Measurements from ENCODE around the gene PHF12. TPM values are rescaled to one million over a fixed set of nuclear protein-coding genes. Genes with fewer than 3 reads are reported as not detected.

PHF12 gene
- polyA plus RNA-seq, 2 of the 4 experiments (the other 2 are of a cell fraction): 25.3 to 29.9 TPM

DNA sequence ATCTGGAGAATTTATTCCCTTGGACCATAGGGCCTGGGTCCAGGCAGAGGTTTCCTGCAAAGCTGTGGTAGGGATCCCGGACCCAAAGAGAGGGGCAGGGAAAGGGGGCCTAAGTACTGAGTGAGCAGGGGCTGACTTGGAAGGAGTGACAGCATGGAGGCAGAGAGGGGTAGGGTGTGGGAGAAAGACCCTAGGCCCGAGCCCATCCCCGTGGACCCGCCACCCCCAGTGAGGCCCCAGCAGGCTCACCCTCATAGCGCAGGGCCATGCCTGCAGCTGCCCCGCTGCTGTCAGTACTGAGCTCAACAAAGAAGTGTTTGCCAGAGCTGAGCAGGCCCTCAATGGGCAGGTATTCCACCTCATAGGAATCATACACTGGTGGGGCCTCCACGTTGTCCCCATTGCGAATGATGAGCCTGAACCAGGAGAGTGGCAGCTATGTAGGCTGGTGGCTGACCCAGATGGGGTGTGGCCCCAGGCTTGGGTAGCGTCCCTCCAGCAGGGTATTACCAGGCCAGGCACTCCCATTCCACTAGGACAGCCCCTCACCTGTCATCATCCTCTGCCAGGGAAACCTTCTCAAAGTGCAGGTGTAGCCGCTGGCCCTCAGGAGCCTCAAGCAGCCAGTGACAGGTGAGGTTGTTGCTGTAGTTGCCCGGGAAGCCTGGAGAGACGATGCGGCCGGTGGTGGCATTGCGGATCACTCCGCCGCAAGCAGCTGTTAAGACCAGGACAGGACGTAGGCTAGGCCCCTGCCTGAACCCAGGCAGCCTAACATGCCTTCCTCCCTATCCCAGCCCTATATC, 9.1 kb upstream of the PHF12 start (continued):
- no peak for TF ChIP-seq MAFK (IDR thresholded peaks at IDR 0.05; ENCODE audit: partially characterized antibody)

DNA sequence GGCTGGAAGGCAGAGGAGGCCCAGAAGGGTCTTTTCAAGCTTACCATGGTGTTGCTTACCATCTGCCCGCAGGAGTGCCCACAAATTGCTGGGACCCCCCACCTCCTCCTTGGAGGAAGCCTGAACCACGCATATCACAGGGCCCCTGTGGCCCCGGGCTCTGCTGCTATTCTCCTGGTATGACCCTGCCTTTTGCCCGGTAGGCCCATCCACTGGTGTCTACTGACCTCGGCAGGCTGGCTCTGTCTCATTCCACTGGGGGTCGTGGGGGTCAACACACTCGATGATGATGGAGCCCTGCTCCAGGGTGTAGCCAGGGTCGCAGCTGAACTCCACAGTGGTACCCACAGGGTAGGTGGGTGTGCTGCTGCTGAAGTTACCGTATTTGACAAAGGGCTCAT, 8.2 kb upstream of the PHF12 start:
- FAIRE-seq (no peak), DNase-seq (ENCODE audit: low read depth in 1 of 2, low spot score in 1 of 2) (no peak), ATAC-seq (no peak)
- Histone ChIP-seq H3K9me3 (no peaks in the 10 kb centered on the region), H3K27ac (no peak overlapping the region), H3K4me3 (no peak overlapping the region), H3K4me2 (no peak overlapping the region), H3K4me1 (0 out of 3 replicates have a peak, but pooled peaks cover 4% of the 10 kb centered on the region)
- WGBS (ENCODE audit: missing lambda C conversion rate): 62% methylated on average over 9 of the region's 9 CpGs
- ChIA-PET POLR2A (no interaction called here), CTCF (interaction anchor here (0.5 to 15.4 kb wide), 5 partner anchors 9 to 264 kb away, joined by 3 to 1025 read pairs (median 5); partner anchors contain the start of gene TLCD1)
- no peak for TF ChIP-seq POLR2A (IDR thresholded peaks at IDR 0.05; ENCODE audit: low read length)
- TF ChIP-seq MAFK (IDR thresholded peaks at IDR 0.05; ENCODE audit: partially characterized antibody): no peak
- TF ChIP-seq FOSB (CRISPR knock-in tag; IDR thresholded peaks at IDR 0.05): no peak
- TF ChIP-seq, protein P1, sequence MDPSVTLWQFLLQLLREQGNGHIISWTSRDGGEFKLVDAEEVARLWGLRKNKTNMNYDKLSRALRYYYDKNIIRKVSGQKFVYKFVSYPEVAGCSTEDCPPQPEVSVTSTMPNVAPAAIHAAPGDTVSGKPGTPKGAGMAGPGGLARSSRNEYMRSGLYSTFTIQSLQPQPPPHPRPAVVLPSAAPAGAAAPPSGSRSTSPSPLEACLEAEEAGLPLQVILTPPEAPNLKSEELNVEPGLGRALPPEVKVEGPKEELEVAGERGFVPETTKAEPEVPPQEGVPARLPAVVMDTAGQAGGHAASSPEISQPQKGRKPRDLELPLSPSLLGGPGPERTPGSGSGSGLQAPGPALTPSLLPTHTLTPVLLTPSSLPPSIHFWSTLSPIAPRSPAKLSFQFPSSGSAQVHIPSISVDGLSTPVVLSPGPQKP (IDR thresholded peaks at IDR 0.05; ENCODE audit: low read depth, low read length): no peak
- no peak for TF ChIP-seq HOXB13 (CRISPR knock-in tag; IDR thresholded peaks at IDR 0.05; ENCODE audit: low read depth)
- TF ChIP-seq, protein P2, sequence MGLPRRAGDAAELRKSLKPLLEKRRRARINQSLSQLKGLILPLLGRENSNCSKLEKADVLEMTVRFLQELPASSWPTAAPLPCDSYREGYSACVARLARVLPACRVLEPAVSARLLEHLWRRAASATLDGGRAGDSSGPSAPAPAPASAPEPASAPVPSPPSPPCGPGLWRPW (IDR thresholded peaks at IDR 0.05): no peak
- no peak for TF ChIP-seq TFCP2L1 (CRISPR knock-in tag; IDR thresholded peaks at IDR 0.05)
- TF ChIP-seq, protein P3, sequence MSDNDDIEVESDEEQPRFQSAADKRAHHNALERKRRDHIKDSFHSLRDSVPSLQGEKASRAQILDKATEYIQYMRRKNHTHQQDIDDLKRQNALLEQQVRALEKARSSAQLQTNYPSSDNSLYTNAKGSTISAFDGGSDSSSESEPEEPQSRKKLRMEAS (IDR thresholded peaks at IDR 0.05): no peak
- TF ChIP-seq, protein P4, sequence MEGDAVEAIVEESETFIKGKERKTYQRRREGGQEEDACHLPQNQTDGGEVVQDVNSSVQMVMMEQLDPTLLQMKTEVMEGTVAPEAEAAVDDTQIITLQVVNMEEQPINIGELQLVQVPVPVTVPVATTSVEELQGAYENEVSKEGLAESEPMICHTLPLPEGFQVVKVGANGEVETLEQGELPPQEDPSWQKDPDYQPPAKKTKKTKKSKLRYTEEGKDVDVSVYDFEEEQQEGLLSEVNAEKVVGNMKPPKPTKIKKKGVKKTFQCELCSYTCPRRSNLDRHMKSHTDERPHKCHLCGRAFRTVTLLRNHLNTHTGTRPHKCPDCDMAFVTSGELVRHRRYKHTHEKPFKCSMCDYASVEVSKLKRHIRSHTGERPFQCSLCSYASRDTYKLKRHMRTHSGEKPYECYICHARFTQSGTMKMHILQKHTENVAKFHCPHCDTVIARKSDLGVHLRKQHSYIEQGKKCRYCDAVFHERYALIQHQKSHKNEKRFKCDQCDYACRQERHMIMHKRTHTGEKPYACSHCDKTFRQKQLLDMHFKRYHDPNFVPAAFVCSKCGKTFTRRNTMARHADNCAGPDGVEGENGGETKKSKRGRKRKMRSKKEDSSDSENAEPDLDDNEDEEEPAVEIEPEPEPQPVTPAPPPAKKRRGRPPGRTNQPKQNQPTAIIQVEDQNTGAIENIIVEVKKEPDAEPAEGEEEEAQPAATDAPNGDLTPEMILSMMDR (IDR thresholded peaks at IDR 0.05): no peak
- no peak for TF ChIP-seq BHLHE40 (IDR thresholded peaks at IDR 0.05; ENCODE audit: low read depth, low read length)
- TF ChIP-seq SMC3 (IDR thresholded peaks at IDR 0.05): no peak
- TF ChIP-seq, protein P5, sequence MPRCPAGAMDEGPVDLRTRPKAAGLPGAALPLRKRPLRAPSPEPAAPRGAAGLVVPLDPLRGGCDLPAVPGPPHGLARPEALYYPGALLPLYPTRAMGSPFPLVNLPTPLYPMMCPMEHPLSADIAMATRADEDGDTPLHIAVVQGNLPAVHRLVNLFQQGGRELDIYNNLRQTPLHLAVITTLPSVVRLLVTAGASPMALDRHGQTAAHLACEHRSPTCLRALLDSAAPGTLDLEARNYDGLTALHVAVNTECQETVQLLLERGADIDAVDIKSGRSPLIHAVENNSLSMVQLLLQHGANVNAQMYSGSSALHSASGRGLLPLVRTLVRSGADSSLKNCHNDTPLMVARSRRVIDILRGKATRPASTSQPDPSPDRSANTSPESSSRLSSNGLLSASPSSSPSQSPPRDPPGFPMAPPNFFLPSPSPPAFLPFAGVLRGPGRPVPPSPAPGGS (IDR thresholded peaks at IDR 0.05): no peak

DNA sequence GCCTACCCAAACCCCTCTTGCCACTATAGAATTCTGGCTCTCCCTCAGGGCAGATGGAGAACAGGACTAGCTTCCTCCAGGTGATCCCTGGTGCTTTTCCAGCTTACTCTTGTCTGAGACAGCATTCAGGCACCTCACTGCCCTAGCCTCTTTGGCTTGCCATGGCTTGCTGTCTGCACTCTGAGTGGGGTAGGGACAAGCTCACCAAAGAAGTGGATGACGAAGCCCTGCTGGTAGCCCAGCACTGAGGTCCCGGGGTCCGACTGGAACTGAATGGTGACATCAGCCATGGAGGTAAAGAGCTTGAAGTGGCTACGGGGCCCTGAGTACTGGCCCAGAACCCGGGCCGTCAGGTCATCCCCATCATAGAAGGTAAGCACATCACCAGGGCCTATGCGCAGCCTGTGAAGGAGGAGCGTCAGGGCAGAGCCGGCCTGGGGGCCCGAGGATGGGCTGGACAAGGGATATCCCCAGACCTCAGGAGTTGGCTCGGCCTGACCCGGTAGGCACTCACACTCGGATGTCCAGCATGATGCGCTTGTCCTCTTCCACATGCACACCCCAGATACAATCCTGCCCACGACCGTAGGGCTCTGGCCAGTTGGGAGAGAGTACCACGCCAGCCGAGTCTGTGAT, 7.6 kb upstream of the PHF12 start:
- no peak overlapping the region for H3K4me2 ChIP-seq

More for the DNA sequence above, 7.6 kb upstream of the PHF12 start:
- ATAC-seq (no peak; a peak in 1 of 6 replicates), DNase-seq (ENCODE audit: low read depth in 1 of 2, low spot score in 1 of 2) (no peak), FAIRE-seq (no peak)
- TF ChIP-seq JUNB (IDR thresholded peaks at IDR 0.05) (no peak), TFCP2L1 (CRISPR knock-in tag; IDR thresholded peaks at IDR 0.05) (no peak), CBX8 (IDR thresholded peaks at IDR 0.05) (no peak), CEBPB (IDR thresholded peaks at IDR 0.05) (no peak), KDM5A (IDR thresholded peaks at IDR 0.05) (no peak), HOXA7 (CRISPR knock-in tag; IDR thresholded peaks at IDR 0.05) (no peak), FOXS1 (CRISPR knock-in tag; IDR thresholded peaks at IDR 0.05) (no peak), EP300 (IDR thresholded peaks at IDR 0.05) (no peak), PHF8 (IDR thresholded peaks at IDR 0.05; ENCODE audit: borderline replicate concordance, low read depth) (no peak), SREBF2 (IDR thresholded peaks at IDR 0.05) (no peak), ZFP36 (IDR thresholded peaks at IDR 0.05; ENCODE audit: borderline replicate concordance, partially characterized antibody) (no peak), RCOR1 (IDR thresholded peaks at IDR 0.05; ENCODE audit: low read depth, low read length) (no peak), MYC (IDR thresholded peaks at IDR 0.05; ENCODE audit: borderline replicate concordance, low read length) (no peak), EHMT2 (IDR thresholded peaks at IDR 0.05; ENCODE audit: low read depth) (no peak), CHD2 (IDR thresholded peaks at IDR 0.05; ENCODE audit: low read length, partially characterized antibody) (no peak)
- TF ChIP-seq, protein P6, sequence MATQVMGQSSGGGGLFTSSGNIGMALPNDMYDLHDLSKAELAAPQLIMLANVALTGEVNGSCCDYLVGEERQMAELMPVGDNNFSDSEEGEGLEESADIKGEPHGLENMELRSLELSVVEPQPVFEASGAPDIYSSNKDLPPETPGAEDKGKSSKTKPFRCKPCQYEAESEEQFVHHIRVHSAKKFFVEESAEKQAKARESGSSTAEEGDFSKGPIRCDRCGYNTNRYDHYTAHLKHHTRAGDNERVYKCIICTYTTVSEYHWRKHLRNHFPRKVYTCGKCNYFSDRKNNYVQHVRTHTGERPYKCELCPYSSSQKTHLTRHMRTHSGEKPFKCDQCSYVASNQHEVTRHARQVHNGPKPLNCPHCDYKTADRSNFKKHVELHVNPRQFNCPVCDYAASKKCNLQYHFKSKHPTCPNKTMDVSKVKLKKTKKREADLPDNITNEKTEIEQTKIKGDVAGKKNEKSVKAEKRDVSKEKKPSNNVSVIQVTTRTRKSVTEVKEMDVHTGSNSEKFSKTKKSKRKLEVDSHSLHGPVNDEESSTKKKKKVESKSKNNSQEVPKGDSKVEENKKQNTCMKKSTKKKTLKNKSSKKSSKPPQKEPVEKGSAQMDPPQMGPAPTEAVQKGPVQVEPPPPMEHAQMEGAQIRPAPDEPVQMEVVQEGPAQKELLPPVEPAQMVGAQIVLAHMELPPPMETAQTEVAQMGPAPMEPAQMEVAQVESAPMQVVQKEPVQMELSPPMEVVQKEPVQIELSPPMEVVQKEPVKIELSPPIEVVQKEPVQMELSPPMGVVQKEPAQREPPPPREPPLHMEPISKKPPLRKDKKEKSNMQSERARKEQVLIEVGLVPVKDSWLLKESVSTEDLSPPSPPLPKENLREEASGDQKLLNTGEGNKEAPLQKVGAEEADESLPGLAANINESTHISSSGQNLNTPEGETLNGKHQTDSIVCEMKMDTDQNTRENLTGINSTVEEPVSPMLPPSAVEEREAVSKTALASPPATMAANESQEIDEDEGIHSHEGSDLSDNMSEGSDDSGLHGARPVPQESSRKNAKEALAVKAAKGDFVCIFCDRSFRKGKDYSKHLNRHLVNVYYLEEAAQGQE (IDR thresholded peaks at IDR 0.05): no peak
- H3K4me3 ChIP-seq: no peak overlapping the region
- H3K9me3 ChIP-seq: no peaks in the 10 kb centered on the region
- no peak overlapping the region for H3K27ac ChIP-seq
- no peaks in the 10 kb centered on the region for H3K4me1 ChIP-seq
- POLR2A ChIA-PET: no interaction called here
- CTCF ChIA-PET: interaction anchor here (1.1 to 15.4 kb wide), 5 partner anchors 49 to 232 kb away, joined by 3 to 1025 read pairs (median 7); partner anchors contain the start of gene TLCD1
- WGBS (ENCODE audit: missing lambda C conversion rate): 77% methylated on average over 18 of the region's 18 CpGs

All from A549 (cell line).